ENCODE measurements around the gene ARHGDIA. TPM values are rescaled to one million over a fixed set of nuclear protein-coding genes. Genes with fewer than 3 reads are reported as not detected.

The ARHGDIA gene
- total RNA-seq, 3 donors from 2014 or later = 789 to 858 (median 821) TPM

DNA sequence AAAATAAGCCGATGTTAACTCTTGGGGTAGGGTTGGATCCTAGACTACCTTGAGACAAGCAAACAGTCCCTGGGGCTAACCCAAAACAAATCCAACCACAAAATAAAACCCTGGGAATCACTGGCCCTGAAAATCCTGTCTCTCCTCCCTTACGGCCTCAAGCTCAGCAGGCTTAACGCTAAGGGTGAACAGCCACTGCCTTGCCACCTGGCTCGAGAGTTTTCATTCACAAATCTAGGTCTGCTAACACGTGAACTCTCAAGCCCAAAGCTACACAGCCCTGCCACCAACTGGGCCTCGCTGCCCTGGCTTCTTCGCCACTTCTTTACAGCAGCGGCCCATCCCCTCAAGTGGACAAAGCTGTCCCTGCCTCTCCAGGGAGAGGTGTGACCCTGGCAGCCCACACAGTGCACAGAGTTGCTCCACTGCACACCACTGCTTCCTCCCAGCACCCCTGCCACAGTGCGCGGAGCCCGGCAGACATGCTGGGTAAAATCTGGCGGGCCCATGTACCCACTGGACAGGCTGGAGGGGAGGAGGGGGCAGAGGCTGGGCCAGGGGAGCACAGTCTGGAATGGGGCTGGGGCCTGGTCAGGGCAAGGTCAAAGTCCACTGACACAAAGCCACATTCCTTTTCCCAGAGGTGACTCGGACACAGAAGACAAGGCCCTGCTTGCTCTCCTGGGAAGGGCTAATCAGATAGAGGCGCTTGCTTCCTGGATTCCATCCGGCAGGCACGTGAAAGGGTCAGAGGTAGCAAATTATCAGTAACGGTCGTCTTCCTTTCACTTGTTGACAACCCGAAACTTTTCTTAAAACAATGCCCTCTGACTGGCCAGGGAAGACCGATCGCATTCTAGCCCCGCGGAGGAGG, 39.1 kb upstream of the ARHGDIA start:
- ATAC-seq (no peak), DNase-seq (no peak)
- Mint-ChIP-seq H3K9me3 (no peaks in the 10 kb centered on the region), H3K27me3 (ENCODE audit: low read depth) (no peaks in the 10 kb centered on the region), H3K4me1 (ENCODE audit: low read depth) (peaks cover 10% of the 10 kb centered on the region), H3K36me3 (ENCODE audit: insufficient read depth) (peaks cover 10% of the 10 kb centered on the region), H3K4me3 (peak overlapping the region; percentile 86)

DNA sequence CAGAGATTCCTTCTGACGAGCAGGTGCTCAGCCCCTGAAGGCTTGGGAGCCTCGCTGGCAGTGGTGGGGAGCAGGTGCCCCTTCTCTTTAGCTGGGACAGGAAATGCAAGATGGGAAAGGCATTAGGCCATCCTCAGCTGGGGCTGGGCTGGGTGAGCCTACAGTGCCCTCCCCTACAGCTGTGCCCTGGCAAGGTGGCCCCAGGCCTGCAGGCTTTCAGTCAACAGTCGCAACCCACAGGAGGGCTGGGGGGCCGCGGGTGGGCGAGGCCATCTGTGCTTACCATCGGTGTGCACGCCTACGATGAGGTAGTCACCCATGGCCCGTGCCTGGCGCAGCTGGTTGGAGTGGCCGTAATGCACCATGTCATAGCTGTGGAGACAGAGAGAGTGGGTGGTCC, 38.1 kb upstream of the ARHGDIA start:
- no peak for DNase-seq
- peaks cover 10% of the 10 kb centered on the region for H3K4me1 Mint-ChIP-seq (ENCODE audit: low read depth)
- no peaks in the 10 kb centered on the region for H3K27me3 Mint-ChIP-seq (ENCODE audit: low read depth)
- peaks cover 10% of the 10 kb centered on the region for H3K36me3 Mint-ChIP-seq (ENCODE audit: insufficient read depth)
- ATAC-seq = no peak
- no peaks in the 10 kb centered on the region for H3K9me3 Mint-ChIP-seq
- peak overlapping the region; percentile 29 for H3K4me3 Mint-ChIP-seq

DNA sequence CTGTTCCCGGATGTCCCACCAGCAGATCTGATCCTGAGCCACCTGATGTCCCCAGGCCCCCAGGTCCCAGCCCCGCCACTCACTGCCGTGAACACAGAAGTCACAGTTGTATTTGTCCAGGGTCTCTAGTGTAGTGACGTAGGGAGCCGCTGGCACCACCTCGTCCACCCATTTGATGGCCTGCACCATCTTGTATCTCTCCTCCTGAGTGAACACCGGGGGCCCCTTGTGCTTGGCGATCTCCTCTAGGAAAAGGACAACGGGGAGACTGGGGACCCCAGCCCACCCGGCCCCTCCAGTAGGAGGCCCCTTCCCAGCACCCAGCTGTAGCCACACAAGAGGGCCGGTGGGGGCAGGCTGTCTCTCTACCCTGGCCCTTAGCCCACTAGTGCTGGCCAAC, 37.7 kb upstream of the ARHGDIA start:
- Mint-ChIP-seq H3K4me1 (ENCODE audit: low read depth) (peaks cover 10% of the 10 kb centered on the region), H3K9me3 (no peaks in the 10 kb centered on the region), H3K4me3 (no peak overlapping the region), H3K36me3 (ENCODE audit: insufficient read depth) (peaks cover 12% of the 10 kb centered on the region), H3K27me3 (ENCODE audit: low read depth) (no peaks in the 10 kb centered on the region)
- DNase-seq (no peak), ATAC-seq (no peak)

DNA sequence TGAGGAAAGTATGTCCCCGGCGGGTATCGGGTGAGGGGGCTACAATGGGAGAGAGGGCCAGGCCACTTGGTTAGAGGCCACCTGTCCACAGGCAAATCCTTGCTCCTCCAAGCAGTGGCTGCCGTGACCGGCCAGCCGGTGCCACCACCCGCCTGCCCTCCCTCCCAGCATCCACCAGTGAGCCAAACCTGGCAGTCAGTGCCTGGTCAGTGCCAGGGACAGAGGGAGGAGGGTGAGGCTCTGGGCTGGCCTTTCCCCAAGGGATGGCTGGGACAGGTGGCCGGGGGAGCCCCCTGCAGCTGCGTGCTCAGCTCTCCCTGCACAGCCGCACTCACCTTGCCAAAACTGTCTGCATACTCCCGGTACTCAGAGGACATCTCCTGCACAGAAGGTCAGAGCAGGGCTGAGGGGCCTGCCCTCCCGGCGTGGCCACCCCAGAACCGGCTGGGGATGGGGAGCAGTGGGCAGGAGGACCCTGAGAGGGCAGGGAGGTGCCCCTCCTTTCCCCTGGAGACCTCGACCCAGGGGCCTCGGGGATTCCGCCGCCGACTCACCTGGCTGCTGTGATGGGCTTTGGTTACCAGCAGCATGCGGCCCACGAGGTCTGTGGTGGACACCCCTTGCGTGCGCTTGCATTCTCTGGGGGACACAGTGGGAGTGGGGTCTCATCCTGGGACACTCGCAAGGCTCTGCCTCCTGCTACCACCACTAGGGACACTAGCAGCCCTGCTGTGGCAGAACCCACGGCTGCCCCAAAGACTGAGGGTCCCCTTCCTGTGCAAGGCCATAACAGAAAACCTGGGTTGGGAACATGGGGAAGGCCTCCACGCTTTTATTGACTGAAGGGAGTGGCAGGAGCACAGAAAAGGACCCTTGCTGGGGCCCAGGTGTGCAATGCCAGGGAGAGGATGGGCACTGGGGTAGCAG, 36.3 kb upstream of the ARHGDIA start:
- no peak for DNase-seq
- Mint-ChIP-seq H3K36me3 (ENCODE audit: insufficient read depth) (peaks cover 2% of the 10 kb centered on the region), H3K9me3 (no peaks in the 10 kb centered on the region)

DNA sequence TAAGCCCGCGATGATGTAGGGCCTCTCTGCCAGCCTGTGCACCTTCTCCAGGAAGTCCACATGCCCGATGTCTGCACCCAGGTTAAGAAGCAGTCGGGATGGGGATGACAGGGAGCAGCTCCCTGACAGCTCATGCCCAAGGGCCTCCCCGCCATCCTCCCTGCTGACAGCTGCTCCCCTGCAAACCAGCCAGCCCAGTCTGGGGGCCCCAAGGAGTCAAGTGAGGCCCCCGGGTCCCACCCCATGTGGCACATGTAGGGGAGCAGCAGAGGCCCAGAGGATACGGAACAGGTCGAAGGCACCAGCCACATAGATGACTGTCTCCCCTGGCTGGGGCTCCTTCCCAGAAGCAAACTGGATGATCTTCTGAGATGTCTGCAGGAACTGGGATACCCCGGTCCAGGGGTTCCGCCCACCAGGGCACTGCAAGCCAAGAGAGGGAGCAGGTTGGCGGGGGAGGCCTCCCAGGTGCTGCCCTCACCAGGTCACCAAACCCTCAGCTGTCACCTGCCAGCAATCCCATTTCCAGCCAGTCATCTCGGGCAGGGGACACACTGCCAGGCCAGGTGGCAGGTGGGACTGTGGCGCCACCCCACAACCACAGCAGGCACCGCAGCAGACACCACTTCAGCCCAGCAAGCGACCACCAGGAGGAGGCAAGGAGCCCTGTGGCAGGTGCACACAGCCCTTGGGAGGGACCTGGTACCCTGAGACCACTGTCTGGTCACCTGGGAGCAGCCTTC, 35.5 kb upstream of the ARHGDIA start:
- ATAC-seq (no peak), DNase-seq (no peak)
- H3K9me3 Mint-ChIP-seq = no peaks in the 10 kb centered on the region
- H3K27me3 Mint-ChIP-seq (ENCODE audit: low read depth) = no peaks in the 10 kb centered on the region
- peaks cover 2% of the 10 kb centered on the region for H3K36me3 Mint-ChIP-seq (ENCODE audit: insufficient read depth)
- no peak overlapping the region for H3K4me3 Mint-ChIP-seq
- peaks cover 9% of the 10 kb centered on the region for H3K4me1 Mint-ChIP-seq (ENCODE audit: low read depth)

More for the DNA sequence above, 36.3 kb upstream of the ARHGDIA start:
- Mint-ChIP-seq H3K4me3 (no peak overlapping the region), H3K27me3 (ENCODE audit: low read depth) (no peaks in the 10 kb centered on the region), H3K4me1 (ENCODE audit: low read depth) (peaks cover 10% of the 10 kb centered on the region)
- ATAC-seq = no peak

GRCh38 chr17:81905993-81906392, 34.9 kb upstream of the ARHGDIA start:
- Mint-ChIP-seq H3K36me3 (ENCODE audit: insufficient read depth) (peaks cover 5% of the 10 kb centered on the region), H3K9me3 (no peaks in the 10 kb centered on the region), H3K4me1 (ENCODE audit: low read depth) (peaks cover 10% of the 10 kb centered on the region), H3K27me3 (ENCODE audit: low read depth) (peaks cover 6% of the 10 kb centered on the region), H3K4me3 (no peak overlapping the region)
- ATAC-seq = no peak
- DNase-seq = no peak

GRCh38 chr17:81905424-81905875, 34.3 kb upstream of the ARHGDIA start:
- H3K4me3 Mint-ChIP-seq = no peak overlapping the region
- H3K36me3 Mint-ChIP-seq (ENCODE audit: insufficient read depth) = peaks cover 10% of the 10 kb centered on the region
- no peaks in the 10 kb centered on the region for H3K9me3 Mint-ChIP-seq
- DNase-seq (no peak), ATAC-seq (no peak)
- H3K27me3 Mint-ChIP-seq (ENCODE audit: low read depth) = peaks cover 9% of the 10 kb centered on the region
- H3K4me1 Mint-ChIP-seq (ENCODE audit: low read depth) = peaks cover 12% of the 10 kb centered on the region

GRCh38 chr17:81904600-81905423, 33.7 kb upstream of the ARHGDIA start:
- no peak for DNase-seq
- peaks cover 16% of the 10 kb centered on the region for H3K36me3 Mint-ChIP-seq (ENCODE audit: insufficient read depth)
- H3K4me3 Mint-ChIP-seq = no peak overlapping the region
- no peaks in the 10 kb centered on the region for H3K9me3 Mint-ChIP-seq
- H3K4me1 Mint-ChIP-seq (ENCODE audit: low read depth) = peaks cover 9% of the 10 kb centered on the region
- H3K27me3 Mint-ChIP-seq (ENCODE audit: low read depth) = peaks cover 9% of the 10 kb centered on the region
- ATAC-seq = no peak

DNA sequence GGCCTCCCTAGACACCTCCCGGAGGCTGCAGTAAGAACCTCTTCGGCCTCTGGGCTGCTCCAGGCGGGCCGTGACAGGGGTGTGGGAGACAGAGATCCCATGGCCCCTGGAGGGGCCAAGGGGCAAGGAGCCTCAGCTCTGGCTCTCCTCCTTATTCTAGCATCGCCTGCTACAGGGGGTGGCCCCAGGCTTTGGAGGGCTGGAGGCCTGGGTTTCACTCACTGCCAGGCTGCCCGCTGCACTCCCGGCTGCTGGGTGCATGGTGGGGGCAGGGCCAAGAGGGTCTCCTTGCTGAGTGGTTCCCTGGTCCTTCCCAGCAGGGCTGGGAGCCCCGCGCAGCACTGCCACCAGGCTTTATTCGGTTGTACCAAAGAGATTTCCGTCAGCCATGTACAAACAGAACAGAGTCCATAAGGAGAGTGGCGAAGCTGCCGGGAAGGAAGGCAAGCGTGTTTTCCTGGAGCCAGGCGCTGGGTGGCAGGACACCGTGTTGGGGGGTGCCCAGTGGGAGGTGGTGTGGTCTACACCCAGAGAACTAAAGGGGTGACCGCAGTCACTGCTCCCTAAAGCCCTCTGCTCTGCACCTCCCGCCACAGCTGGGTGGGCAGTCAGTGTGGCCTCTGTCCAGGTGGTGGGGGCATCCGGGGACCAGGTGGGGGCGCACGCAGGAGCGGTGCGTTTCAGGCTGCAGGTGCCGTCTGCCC, 32.9 kb upstream of the ARHGDIA start:
- H3K4me3 Mint-ChIP-seq = no peak overlapping the region
- H3K36me3 Mint-ChIP-seq (ENCODE audit: insufficient read depth) = peaks cover 19% of the 10 kb centered on the region
- peaks cover 9% of the 10 kb centered on the region for H3K27me3 Mint-ChIP-seq (ENCODE audit: low read depth)
- DNase-seq (no peak), ATAC-seq (no peak)
- no peaks in the 10 kb centered on the region for H3K9me3 Mint-ChIP-seq
- H3K4me1 Mint-ChIP-seq (ENCODE audit: low read depth) = peaks cover 5% of the 10 kb centered on the region

DNA sequence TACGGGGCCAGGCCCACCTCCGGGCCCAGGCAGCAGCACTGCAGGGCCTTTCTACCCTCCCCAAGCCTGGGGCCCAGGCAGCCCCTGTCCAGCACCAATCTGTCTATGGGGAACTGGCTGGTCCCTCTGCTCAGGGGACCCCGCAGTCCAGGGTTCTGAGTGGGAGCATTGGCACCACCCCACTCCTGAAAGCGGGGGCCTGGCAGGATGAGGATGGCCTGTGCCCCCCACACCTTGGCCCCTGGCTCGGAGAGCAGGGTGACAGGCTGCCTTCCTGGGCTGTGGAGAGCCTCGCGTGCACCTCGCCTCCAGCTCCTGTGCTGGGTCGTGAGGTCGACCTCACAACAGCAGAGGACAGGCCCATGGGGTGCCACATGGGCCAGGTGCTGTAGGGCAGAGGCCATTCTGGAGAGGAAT, 32.3 kb upstream of the ARHGDIA start:
- H3K27me3 Mint-ChIP-seq (ENCODE audit: low read depth) = peaks cover 9% of the 10 kb centered on the region
- H3K4me3 Mint-ChIP-seq = no peak overlapping the region
- peaks cover 5% of the 10 kb centered on the region for H3K4me1 Mint-ChIP-seq (ENCODE audit: low read depth)
- H3K9me3 Mint-ChIP-seq = no peaks in the 10 kb centered on the region
- peaks cover 21% of the 10 kb centered on the region for H3K36me3 Mint-ChIP-seq (ENCODE audit: insufficient read depth)
- ATAC-seq (no peak), DNase-seq (no peak)

DNA sequence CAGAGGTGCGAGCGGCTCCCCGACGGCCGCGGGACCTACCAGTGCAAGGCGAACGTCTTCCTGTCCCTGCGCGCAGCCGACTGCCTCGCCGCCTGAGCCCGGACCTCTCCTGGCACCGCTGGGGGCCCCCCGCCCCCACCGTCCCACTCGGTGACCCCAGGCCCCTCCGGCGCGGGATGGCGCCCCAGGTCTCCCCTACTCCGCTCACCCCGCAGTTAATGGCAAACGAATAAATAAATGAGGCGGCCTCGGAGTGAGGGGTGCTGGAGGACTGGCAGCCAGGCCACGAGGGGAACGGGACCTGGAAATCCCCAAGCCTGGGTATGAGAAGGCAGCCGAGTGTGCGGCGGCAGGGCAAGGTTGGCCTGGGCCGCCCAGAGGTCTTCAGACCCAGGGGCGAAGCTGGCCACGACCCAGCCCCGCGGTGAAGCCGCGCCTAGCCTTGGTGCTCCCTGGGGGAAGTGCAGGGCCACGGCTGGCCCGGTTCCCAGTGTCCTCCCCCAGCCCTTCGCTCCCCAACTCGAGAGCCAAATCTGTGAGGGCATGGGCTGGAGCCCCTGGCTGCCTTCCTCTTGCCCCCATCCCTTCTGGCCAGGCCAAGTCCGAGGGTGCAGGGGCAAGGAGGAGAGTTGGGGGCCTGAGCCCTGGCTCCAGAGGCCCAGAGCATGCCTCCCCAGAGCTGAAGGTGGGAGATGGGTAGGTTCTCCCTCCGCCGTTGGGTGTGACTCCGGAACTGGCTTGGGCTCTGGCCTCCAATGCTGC, 31.7 kb upstream of the ARHGDIA start:
- H3K27me3 Mint-ChIP-seq (ENCODE audit: low read depth) = peaks cover 9% of the 10 kb centered on the region
- peaks cover 27% of the 10 kb centered on the region for H3K36me3 Mint-ChIP-seq (ENCODE audit: insufficient read depth)
- DNase-seq (no peak), ATAC-seq (peak; percentile 6 to 39)
- H3K4me1 Mint-ChIP-seq (ENCODE audit: low read depth) = peaks cover 5% of the 10 kb centered on the region
- H3K4me3 Mint-ChIP-seq = no peak overlapping the region
- H3K9me3 Mint-ChIP-seq = no peaks in the 10 kb centered on the region

- Mint-ChIP-seq H3K4me3 (no peak within 1 kb of the TSS), H3K27me3 (ENCODE audit: low read depth) (peaks cover 9% of the 10 kb centered on the region), H3K9me3 (no peaks in the 10 kb centered on the region), H3K36me3 (ENCODE audit: insufficient read depth) (peaks cover 32% of the 10 kb centered on the region), H3K4me1 (ENCODE audit: low read depth) (peaks cover 5% of the 10 kb centered on the region)
- peak; percentile 64 to 72 for ATAC-seq
- no peak for DNase-seq
These were observed 31.0 kb upstream of the ARHGDIA start, which contains the start of gene NPB for GRCh38 chr17:81902023-81902652. Gene NPB, plus strand, starts transcription at chr17:81902238. Its CDS starts 40 bp downstream, at chr17:81902278.

Measured in activated T-cell treated with anti-CD3 and anti-CD28 coated beads, Interleukin-2, amount 50 U/mL, for 4 hours (primary cell).